ENCODE data around the gene WDR5.
"Not testable (repeated sequence)": the region's sequence is repeated elsewhere in the genome, so short reads cannot be mapped to it uniquely, and the experiment has no call there.

WDR5 gene

DNA sequence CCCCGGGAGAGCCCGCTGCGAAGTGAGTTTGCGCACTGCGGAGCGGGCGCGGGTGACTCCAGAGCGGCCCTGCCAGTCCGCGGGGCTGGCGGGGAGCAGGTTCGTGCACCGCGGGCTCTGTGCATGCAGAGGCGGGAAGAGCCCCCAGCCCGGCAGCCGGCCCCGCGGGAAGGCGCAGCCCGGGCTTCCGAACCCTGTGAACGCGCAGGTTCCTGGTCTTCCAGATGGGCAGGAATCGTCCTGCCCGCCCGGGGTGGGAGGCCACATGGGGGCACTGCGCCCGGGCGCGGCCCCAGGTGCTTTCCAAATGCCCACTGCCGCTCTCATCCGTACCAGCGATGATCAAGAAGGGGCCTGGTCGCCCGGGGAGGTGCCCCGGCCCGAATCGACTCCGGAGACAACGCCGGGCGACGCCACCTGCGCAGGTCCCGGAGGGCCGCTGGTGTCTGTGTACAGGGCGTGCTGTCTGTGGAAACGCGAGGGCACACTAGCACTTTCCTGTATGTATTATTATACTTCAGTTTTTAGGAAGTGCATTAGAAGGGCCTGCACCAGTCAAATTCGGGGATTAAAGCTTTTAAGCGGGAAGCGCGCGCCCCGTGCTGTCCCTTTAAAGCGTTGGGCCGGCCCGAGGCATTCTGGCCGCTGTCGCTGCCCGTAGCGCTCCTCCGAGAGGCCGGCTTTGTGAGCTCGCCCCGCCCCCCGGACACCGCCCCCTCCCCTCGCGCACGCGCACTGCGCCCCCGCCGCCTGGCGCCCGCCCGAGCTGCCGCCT lies at the start of gene WDR5:
WDR5 (plus strand) TSS at position 740 of the 775 bp plus-strand sequence. CDS start 3,796 bp downstream, outside the sequence.
- DNase-seq (ENCODE audit: low read depth in 1 of 2, low spot score in 1 of 2) = peak; percentile 85 to 87

DNA sequence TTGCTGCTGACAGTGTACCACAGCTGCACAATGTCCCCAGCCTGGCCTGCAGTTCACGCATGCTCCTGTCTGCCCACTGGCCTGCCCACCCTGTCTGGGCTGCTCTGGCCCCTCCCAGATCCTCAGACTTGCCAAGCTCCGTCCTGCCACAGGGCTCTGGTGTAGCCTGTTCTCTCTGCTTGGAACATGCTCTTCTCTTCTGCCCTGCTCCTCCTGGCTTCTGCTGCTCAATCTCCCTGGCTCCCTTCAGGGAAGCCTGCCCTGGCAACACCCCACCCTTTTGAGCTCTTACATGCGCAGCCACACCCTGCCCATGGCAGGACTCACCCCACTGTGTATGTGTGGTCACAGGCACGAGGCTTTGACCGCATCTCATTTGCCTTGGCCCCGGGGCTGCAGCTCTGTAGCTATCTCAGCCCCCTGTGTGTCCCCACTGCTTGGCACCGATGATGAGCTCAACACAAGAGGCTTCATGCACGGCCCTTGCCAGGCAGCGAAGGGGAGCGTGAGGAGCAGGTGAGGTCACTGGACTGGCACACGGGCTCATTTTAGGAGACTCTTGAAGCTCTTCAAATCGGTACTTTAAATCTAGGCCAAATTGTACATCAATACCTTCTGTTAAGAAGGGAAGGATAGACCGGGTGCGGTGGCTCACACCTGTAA lies 47.7 kb upstream of the WDR5 start:
- DNase-seq (ENCODE audit: low read depth in 1 of 2, low spot score in 1 of 2) = no peak

DNA sequence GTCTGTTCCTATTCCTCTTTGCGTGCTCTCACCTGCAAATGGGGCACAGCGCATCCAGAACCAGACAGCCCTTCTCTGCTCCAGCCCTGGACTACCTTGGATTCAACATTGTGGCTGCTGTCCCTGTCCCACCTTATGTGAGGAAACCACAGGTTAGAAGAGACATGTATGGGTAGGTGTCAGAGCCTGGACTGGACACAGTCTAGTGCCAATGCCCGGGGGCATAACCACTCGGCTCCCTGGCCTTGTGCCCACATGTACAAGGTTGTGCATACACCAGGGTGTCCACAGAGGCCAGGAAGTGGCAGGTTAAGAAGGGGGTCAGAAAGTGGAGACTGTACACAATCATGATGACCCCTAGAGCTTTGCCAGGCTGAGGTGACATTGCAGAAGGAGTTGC lies 45.9 kb upstream of the WDR5 start:
- DNase-seq (ENCODE audit: low read depth in 1 of 2, low spot score in 1 of 2) = no peak

DNA sequence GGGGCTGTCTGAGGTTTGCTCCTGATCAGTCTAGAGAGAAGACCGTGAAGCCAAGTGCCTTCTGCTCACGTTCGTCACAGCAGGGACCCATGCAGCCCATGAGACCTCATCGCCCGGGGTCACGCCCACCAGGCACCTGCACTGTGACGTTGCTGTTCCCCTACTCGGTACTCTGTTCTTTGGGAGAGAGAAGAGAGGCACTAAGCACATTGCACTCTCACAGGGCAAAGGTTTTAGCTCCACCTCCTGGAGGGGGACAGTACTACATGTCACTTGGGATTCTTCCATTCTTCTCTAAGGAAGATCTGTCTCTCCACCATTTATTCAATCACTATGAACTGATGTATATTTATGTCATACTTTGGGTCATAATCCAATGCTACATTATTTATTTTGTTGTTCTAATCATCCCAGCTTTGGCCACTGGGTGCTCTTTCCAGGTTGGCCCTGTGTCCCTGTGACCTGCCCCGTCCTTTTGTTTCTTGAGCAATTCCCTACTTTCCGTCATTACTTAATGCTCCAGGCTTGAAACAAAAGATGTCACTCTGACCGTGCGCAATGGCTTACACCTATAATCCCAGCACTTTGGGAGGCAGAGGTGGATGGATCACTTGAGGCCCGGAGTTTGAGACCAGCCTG lies 36.6 kb upstream of the WDR5 start:
- peak; percentile 10 to 19 for DNase-seq (ENCODE audit: low read depth in 1 of 2, low spot score in 1 of 2)

DNA sequence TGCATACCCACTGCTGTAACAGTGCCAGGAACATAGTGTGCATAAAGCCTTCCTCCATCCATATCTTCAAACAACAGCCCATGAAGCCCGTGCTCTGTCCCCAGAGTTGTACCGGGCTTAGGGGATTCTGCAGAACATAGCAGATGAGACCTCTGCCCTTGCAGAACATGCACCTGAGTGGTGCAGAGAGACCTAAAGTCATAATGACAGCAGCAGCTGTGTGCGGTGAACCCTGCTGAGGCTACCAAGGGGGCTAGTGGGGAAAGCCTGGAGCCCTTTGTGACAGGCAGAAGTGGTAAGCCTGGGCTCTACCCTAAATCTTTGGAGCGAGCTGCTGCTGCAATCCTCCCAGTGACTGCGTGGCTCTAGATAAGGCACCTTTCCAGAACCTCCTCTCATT lies 35.8 kb upstream of the WDR5 start:
- no peak for DNase-seq (ENCODE audit: low read depth in 1 of 2, low spot score in 1 of 2)

DNA sequence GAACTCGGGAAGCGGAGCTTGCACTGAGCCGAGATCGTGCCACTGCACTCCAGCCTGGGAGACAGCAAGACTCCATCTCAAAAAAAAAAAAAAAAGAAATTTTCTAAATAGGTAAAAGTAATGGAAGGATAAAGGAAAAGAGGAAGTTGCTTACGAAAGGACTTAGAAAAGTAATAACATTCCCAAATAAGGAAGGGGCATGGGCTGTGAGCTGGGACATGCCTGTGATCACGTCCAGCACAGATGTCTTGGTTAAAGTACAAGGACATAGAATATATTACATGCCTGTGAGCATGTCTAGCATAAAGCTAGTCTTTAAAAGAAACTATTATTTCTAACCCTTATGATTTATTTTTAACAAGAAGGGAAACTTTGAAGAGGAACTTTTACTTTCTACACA lies 34.7 kb upstream of the WDR5 start:
- not testable (repeated sequence) for DNase-seq (ENCODE audit: low read depth in 1 of 2, low spot score in 1 of 2)

DNA sequence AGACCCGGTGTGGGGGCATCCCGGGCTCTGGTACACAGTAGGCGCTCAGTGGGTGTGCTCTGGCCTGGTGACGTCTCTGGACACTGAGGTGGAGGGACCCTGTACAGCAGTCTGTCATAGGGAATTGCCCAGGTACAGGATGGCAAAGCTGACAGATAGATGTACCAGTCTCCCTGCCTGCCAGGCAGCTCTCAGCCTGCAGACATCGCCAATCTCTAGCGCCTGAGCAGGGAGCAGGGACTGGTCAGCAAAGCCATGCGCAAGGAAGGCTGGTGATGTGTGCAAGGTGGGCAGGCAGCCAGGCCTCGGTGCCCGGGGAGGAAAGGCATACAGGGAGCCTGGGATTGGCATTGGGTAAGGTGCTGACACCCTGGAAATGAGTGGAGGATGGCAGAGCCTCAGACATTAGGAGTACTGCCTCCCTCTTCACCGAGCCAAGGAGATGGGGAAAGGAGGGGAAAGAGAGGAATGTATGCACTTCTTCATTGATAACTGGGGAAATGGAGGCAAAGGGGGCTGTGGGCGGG lies 34.2 kb upstream of the WDR5 start:
- DNase-seq (ENCODE audit: low read depth in 1 of 2, low spot score in 1 of 2) = no peak

DNA sequence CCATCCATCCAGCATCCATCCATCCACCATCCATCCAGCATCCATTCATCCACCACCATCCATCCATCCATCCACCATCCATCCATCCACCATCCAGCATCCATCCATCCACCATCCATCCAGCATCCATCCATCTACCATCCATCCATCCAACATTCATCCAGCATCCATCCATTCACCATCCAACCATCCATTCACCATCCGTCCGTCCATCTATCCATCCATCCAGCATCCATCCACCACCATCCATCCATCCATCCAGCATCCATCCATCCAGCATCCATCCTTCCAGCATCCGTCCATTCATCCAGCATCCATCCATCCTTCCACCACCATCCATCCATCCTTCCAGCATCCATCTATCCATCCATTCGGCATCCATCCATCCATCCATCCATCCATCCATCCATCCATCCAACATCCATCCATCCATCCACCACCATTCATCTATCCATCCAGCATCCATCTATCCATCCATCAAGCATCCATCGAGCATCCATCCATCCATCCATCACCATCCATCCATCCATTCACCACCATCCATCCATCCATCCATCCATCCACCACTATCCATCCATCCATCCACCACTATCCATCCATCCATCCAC lies 32.4 kb upstream of the WDR5 start:
- DNase-seq (ENCODE audit: low read depth in 1 of 2, low spot score in 1 of 2) = no peak

DNA sequence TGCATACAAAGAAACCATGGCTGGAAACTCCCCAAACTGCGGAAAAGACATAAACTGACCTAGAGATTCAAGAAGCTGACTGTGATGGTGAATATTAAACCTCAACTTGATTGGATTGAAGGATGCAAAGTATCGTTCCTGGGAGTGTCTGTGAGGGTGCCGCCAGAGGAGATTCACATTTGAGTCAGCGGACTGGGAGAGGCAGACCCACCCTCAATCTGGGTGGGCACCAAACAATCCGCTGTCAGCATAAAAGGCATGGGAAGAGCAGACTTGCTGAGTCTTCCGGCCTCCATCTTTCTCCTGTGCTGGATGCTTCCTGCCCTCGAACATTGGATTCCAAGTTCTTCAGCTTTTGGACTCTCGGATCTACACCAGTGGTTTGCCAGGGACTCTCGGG lies 24.8 kb upstream of the WDR5 start:
- no peak for DNase-seq (ENCODE audit: low read depth in 1 of 2, low spot score in 1 of 2)

DNA sequence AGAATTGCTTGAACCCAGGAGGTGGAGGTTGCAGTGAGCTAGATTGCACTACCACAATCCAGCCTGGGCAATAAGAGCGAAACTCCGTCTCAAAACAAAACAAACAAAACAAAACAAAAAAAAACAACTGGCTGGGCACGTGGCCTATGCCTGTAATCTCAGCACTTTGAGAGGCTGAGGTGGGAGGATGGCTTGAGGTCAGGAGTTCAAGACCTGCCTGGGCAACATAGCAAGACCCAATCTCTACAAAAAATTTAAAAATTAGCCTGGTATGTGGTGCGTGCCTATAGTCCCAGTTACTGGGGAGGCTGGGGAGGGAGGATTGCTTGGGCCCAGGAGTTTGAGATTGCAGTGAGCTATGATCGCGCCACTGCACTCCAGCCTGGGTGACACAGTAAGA lies 23.3 kb upstream of the WDR5 start:
- no peak for DNase-seq (ENCODE audit: low read depth in 1 of 2, low spot score in 1 of 2)

DNA sequence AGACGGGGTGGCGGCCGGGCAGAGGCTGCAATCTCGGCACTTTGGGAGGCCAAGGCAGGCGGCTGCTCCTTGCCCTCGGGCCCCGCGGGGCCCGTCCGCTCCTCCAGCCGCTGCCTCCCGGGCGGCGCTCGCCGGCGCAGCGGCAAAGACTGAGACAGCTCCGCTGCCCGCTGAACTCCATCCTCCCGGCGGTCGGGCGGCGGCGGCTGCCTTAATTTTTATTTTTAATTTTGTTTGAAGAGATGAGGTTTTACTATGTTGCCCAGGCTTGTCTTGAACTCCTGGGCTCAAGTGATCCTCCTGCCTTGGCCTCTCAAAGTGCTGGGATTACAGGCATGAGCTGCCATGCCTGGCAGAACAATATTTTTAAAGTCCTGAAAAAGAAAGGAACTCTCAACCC lies 16.9 kb upstream of the WDR5 start:
- not testable (repeated sequence) for DNase-seq (ENCODE audit: low read depth in 1 of 2, low spot score in 1 of 2)

DNA sequence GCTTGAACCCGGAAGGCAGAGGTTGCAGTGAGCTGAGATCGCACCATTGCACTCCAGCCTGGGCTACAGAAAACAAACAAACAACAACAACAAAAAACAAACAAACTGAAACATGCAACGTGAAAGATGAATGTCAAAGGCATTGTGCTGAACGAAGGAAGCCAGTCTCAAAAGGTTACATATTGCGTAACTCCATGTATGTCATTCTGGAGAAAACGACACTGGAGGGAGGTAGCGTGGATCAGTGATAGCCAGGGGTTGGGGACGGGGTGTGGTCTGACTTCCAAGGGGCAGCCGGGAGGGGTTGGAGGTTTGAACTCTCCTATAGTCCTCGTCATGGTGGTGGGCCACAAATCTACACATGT lies 12.1 kb upstream of the WDR5 start:
- DNase-seq (ENCODE audit: low read depth in 1 of 2, low spot score in 1 of 2) = no peak

DNA sequence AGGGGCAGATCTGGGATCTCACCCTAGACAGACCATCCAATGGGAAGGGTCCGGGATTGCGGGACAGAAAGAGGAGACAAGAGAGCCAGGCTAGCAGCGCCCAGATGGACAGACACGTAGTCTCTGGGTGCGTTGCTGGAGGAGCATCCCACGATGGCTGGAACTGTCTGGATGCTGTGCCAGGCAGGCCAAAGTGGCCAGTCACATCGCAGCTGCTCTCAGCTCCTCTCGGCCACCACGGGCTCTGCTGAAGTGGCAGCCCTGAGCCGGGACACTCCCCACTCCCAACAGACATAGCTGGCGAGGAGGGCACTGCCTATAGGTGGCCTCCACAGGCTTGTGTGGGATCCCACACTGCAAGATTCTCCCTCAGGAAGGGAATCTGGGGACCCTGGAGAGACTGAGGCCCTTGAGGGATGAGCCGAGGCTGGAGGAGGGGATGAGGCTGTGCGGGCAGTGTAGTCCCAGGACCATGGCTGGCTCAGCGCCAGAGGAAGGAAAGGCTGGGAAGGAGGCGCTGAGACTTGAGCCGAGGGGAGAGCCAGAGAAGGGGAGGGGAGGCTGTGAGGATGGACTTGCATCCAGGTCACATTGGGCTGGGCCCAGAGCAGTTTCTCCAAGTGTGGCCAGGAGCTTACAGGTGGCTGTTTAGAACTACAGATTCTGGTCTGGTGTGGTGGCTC lies 10.3 kb upstream of the WDR5 start:
- no peak for DNase-seq (ENCODE audit: low read depth in 1 of 2, low spot score in 1 of 2)

DNA sequence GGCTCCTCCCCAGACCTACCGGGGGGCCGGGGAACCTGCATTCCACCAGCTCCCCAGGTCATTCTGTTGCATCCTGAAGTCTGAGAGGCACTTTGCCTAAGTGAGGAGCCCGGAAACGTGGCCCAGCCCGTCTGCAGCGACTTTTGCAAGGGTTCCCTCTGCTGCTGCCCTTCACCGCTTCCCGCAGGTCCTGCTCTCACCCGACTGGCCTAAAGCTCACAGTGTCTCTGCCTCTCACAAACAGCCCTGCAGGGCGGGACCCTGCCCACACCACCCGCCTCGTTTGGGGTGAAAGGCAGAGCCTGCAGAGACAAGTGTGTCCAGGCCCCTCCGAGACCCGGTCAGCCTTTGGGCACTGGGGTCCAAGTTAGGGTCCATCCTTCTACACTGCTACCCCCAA lies 9.5 kb upstream of the WDR5 start:
- DNase-seq (ENCODE audit: low read depth in 1 of 2, low spot score in 1 of 2) = no peak

DNA sequence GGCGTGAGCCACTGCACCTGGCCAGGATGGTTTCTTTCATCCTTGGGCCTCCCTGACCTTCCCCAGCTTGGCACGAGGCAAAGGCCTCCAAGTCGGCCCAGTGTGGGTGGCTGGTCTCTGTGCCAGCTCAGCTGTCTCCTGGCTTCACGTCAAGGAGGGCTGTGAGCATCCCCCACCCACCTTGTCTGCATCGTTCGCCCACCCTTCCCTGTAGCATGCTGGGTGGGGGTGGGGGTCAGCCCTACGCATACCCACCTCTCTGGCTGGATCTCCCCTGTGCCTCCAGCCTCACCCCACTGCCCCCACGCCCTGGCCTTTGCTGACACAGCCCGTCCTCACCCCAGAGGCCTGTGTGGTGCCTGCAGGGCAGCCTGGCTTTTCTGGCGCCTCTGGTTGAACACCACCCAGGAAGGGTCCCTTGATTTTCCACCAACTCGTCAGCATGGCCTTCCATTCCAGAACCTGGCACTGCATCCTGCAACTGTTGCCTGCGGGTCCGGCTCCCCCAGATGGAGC lies 8.8 kb upstream of the WDR5 start:
- DNase-seq (ENCODE audit: low read depth in 1 of 2, low spot score in 1 of 2) = no peak

DNA sequence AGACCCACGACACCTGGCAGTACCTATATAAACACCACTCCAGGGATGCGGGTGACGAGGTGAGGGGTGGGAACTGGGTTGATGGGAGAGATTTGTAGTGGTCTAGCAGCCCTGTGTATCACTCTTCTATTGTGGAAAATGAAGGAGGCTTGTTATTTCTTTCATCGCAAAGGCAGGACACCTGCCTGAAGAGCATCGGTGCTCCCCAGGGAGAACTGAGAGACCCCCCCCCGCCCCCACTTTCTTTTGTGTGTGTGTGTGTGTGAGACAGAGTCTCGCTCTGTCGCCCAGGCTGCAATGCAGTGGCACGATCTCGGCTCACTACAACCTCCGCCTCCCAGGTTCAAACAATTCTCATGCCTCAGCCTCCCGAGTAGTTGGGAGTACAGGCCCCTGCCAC lies 8.3 kb upstream of the WDR5 start:
- no peak for DNase-seq (ENCODE audit: low read depth in 1 of 2, low spot score in 1 of 2)

DNA sequence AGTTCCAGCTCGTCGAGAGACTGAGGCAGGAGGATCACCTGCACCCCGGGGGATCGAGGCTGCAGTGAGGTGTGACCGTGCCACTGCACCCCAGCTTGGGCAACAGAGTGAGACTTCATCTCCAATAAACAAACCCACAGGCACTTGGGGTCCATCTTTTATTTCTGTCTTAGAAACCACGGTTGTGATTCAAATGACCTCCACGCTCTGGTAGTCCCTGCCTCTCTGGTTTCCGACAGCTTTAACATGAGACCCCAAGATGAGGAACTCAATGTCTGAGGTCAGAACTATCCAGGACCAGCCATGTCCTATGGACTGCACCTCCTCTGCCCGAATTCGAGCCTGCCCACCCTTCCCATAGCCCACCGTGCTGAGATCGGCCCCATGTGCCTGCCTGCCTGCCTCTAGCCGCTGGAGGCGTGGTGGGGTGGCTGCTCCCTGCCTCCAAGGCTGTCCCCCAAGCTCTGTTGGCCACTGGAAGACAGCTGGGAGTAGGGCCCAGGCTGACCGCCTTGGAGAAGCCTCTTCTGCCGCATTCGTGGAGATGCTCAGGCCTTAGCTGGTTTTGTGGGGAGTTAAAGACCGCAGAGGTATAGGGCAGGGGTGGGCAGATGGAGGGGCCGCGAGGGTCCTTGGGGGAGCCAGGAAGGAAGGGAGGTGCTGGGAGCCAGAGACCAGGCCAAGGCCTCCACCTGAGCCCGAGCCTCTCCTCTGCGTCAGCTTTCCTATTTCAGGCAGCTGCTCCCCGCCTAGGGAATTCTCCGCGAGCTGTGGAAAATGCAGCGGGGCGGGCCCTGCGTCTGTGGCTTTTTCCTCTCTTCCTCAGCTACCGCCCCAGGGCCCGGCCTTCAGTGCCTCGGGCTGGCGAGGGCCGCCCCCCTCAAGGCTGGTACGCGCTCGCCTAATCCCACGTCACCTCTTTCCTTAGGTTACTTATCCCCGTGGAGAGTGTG lies 6.9 kb upstream of the WDR5 start:
- DNase-seq (ENCODE audit: low read depth in 1 of 2, low spot score in 1 of 2) = no peak

DNA sequence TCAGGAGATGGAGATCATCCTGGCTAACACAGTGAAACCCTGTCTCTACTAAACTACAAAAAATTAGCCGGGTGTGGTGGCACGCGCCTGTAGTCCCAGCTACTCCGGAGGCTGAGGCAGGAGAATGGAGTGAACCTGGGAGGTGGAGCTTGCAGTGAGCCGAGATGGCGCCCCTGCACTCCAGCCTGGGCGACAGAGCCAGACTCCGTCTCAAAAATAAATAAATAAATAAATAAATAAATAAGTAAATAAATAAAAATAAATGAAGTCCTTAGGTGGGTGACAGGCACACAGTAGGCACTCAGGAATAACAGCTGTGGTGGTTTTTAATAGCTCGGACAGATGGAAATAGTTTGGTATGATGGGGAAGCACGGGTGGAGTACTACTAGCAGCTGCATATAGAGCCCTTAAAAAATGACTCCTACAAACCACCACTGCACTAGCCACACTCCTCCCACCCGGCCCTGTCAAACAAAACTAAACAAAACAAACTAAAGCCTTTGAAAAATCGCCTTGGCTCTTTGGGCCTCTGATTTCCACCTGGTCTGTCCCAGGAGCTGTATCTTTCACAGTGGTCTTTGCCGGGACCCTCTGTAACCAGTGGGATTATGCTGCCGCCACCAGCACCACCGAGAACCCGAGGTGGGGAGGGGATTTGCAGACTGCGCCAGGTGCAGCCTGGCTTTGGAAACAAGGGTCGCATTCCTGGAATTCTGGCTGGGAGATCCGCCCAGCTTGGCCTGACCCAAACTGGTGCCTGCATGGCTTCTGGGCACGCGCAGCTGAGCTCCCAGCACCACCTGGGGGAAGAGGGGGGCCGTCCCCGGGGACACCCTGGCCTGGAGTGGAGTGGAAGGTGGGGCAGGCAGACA lies 5.1 kb upstream of the WDR5 start:
- no peak for DNase-seq (ENCODE audit: low read depth in 1 of 2, low spot score in 1 of 2)

Measured in stimulated activated CD4-positive, alpha-beta T cell treated with anti-CD3 and anti-CD28 coated beads, Interleukin-15, amount 100 ng/mL, for 1 hour (primary cell).